Muscle of arm (tissue), 12 donors: ENCODE data around the gene ZNF747. TPM values are rescaled to one million over a fixed set of nuclear protein-coding genes. Genes with fewer than 3 reads are reported as not detected.

Source experiments
- polyA plus RNA-seq, 12 donors: library from polyadenylated mRNA; unstranded; fragments of 120-200 nt; gene quantifications; one replicate each; pipeline ENCODE4 v1.2.1, GENCODE V29; 2013; ENCODE audit not compliant: insufficient read length in 12 of 12

Gene ZNF747
- polyA plus RNA-seq, 12 donors = 5.6 to 7.8 (median 6.5) TPM; not detected in 1

Other genes with a start within 250 kb of the ZNF747 start
- gene CD2BP2, start 179.6 kb downstream of the ZNF747 start, polyA plus RNA-seq = 10 to 100 TPM in 11 of 12 donors, not detected in 1; 26.8 to 87.9 (median 33.5) TPM
- 10 to 100 TPM in 11 of 12 donors, not detected in 1; 24.1 to 52.0 (median 28.0) TPM for gene TBC1D10B, start 164.4 kb downstream of the ZNF747 start, polyA plus RNA-seq
- gene MYL11, start 160.1 kb downstream of the ZNF747 start, polyA plus RNA-seq = 1,000 to 10,000 TPM; 2,830 to 9,967 (median 7,161) TPM
- gene SEPTIN1, start 152.3 kb downstream of the ZNF747 start, polyA plus RNA-seq = 1 to 10 TPM in 11 of 12 donors, not detected in 1; 1.3 to 7.2 (median 2.6) TPM
- 10 to 100 TPM in 1 of 12 donors, 1 to 10 TPM in 10, not detected in 1; 4.6 to 26.2 (median 6.2) TPM for gene ZNF48, start 139.4 kb downstream of the ZNF747 start, polyA plus RNA-seq
- 1 to 10 TPM in 10 of 12 donors, not detected in 2; 2.9 to 5.7 (median 4.4) TPM for gene ZNF771, start 127.3 kb downstream of the ZNF747 start, polyA plus RNA-seq
- gene DCTPP1, start 104.8 kb downstream of the ZNF747 start, polyA plus RNA-seq = 10 to 100 TPM in 11 of 12 donors, not detected in 1; 20.0 to 42.3 (median 25.0) TPM
- 10 to 100 TPM in 11 of 12 donors, not detected in 1; 12.6 to 32.9 (median 15.5) TPM for gene SEPHS2, start 89.0 kb downstream of the ZNF747 start, polyA plus RNA-seq
- 10 to 100 TPM in 1 of 12 donors, 1 to 10 TPM in 9, not detected in 2; 1.2 to 11.1 (median 2.5) TPM for gene ITGAL, start 62.1 kb downstream of the ZNF747 start, polyA plus RNA-seq
- gene ZNF768, start 8.3 kb downstream of the ZNF747 start, polyA plus RNA-seq = 10 to 100 TPM in 11 of 12 donors, not detected in 1; 19.9 to 32.9 (median 25.7) TPM
- 10 to 100 TPM in 1 of 12 donors, 1 to 10 TPM in 10, not detected in 1; 5.4 to 10.2 (median 6.5) TPM for gene ZNF764, start 23.5 kb upstream of the ZNF747 start, polyA plus RNA-seq
- 10 to 100 TPM in 4 of 12 donors, 1 to 10 TPM in 7, not detected in 1; 5.1 to 14.9 (median 8.7) TPM for gene ZNF688, start 36.9 kb upstream of the ZNF747 start, polyA plus RNA-seq
- gene ZNF785, start 50.8 kb upstream of the ZNF747 start, polyA plus RNA-seq = 10 to 100 TPM in 8 of 12 donors, 1 to 10 TPM in 3, not detected in 1; 8.3 to 21.1 (median 11.0) TPM
- gene ZNF689, start 75.5 kb upstream of the ZNF747 start, polyA plus RNA-seq = 10 to 100 TPM in 1 of 12 donors, 1 to 10 TPM in 10, not detected in 1; 6.0 to 12.6 (median 7.5) TPM
- gene PRR14, start 116.1 kb upstream of the ZNF747 start, polyA plus RNA-seq = 10 to 100 TPM in 11 of 12 donors, not detected in 1; 17.1 to 42.4 (median 20.9) TPM
- gene FBRS, start 123.6 kb upstream of the ZNF747 start, polyA plus RNA-seq = 10 to 100 TPM in 11 of 12 donors, not detected in 1; 24.5 to 99.6 (median 32.2) TPM
- gene SRCAP, start 164.3 kb upstream of the ZNF747 start, polyA plus RNA-seq = 10 to 100 TPM in 11 of 12 donors, not detected in 1; 18.5 to 46.5 (median 24.1) TPM
- gene PHKG2, start 213.6 kb upstream of the ZNF747 start, polyA plus RNA-seq = 10 to 100 TPM in 8 of 12 donors, 1 to 10 TPM in 2, not detected in 2; 9.1 to 21.2 (median 11.3) TPM
- gene CFAP119, start 227.2 kb upstream of the ZNF747 start, polyA plus RNA-seq = 1 to 10 TPM in 9 of 12 donors, under 1 TPM in 1, not detected in 2; 0.94 to 3.9 (median 2.0) TPM
- gene RNF40, start 227.5 kb upstream of the ZNF747 start, polyA plus RNA-seq = 10 to 100 TPM in 11 of 12 donors, not detected in 1; 44.1 to 72.2 (median 52.7) TPM